GM21825 (cell line): Measurements from ENCODE around the gene NAIF1.
"Not testable (repeated sequence)": the region's sequence is repeated elsewhere in the genome, so short reads cannot be mapped to it uniquely, and the experiment has no call there.

Experiments used
- ATAC-seq: cut with Tn5 transposase; IDR thresholded peaks from one replicate; pipeline ENCODE4 v1.9.1; 2021; ENCODE audit warnings: mild to moderate bottlenecking, moderate library complexity; ENCODE audit not compliant: unreplicated experiment

The NAIF1 gene

DNA sequence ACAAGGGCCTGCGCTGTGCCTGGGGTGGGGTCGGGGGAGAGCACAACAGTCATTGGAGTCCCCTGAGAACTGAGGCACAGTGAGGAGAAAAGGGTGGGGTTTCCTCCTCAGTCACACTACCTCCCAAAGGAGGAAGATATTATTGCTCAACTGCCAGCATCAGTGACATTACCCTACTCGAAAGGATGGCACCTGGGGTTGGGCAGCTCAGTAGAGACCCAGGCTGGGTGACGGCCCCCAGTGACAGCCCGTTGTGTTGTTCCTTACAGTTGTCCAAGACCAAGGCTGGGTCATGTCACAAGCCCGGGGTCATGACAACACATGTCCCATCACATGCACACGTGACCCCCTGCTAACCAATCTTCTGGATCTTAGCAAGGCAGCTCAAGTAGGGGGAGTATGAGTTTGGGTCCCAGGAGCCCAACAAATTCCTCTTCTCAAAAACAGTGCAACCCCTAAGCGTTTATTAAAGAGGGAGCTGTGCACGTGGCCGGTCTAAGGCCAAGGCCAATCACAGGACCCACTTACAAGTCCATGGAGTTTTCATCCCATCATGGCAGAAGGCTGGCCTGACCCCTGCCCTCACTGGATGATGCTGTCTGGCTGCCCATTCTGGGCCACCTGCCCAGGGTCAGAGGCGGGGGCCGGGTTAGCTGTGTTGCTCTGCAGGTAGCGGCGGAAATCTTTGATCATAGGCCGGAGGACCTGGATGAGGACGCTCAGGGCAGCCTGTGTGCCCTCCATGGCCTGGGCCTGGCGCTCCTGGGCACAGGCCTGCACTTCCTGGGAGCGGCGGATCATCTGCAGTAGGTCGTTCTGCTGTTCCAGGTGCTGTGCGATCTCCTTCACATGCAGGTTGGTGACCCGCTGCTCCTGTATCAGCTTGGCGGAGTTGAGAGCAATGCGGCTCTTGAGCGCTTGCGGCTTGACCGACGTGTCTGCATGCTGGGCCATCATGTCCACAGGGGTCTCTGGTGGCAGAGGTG lies 4.0 kb downstream of the NAIF1 start:
- ATAC-seq: no peak

- ATAC-seq: no peak
Observed at GRCh38 chr9:128062279-128062678, 4.8 kb downstream of the NAIF1 start.

DNA sequence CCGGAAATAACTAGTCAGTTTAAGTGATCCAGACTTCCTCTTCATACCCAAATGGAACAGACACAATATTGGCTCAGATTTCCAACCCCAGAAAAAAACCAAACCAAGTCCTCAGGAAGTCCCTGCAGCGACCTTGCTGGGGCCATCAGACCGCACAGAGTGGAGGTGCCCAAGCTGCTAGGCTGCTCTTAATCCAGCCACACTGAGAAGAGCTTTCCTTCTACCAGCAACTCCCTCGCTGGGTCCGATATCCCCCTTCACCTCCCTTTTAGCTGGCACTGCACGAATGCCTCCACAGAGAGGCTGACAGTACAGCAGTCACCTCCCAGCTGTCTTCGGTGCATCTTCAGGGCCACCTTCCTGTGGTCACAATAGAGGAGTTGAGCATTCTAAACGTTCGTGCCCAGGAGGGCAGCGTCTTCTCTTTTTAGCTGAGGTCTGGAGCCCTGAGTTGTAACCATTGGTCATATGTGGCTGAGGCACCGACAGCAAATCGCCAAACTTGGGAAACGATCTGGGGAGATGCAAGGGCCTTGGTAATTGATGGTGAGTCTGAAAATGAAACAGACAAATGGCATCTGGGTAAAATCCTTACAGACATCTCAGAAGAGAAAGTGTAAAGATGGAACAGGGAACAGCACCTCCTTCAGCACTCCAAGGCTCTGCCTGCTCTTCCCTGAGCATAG lies 5.7 kb downstream of the NAIF1 start:
- ATAC-seq: no peak

DNA sequence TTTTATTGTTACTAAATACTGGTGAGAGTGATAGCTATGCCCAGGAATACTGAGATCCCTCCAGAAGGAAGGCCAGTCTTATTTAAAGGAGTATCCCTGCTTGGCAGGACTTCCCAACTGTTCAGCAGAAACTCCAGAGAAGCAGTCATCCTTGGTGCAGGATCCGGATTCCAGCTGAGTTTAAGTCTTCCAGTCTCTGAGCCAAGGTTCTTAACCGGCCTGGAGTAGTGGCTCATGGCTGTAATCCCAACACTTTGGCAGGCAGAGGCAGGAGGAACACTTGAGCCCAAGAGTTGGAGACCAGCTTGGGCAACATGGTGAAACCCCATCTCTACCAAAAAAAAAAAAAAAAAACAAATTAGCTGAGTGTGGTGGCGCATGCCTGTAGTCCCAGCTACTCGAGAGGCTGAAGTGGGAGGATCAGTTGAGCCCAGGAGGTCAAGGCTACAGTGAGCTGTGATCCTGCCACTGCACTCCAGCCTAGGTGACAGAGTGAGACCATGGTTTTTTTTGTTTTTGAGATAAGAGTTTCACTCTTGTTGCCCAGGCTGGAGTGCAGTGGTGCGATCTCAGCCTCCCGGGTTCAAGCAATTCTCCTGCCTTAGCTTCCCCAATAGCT lies 7.6 kb downstream of the NAIF1 start:
- ATAC-seq: no peak

DNA sequence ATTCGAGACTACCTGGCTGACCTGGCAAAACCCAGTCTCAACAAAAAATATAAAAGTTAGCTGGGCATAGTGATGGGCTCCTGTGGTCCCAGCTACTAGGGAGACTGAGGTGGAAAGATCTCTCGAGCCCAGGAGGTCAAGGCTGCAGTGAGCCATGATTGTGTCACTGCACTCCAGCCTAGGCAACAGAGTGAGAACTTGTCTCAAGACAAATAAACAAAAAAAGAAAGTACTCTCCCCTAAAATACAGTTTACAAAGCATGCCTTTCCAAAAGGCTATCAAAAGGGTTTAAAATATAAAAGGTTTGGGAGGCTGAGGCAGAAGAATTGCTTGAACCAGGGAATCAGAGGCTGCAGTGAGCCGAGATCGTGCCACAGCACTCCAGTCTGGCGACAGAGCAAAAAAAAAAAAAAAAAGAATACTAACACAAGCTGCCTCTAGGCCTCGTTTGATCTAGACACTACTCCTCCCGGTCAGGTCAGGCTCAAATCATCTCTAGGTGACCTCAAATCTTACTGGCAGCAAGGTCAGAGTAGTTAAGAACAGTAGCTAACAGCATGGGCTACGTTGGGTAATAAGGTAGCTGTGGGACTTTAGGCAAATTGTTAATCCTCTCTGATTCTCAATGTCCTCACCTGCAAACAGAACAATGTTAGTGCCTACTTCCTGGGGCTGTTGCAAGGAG lies 9.3 kb downstream of the NAIF1 start:
- no peak for ATAC-seq

DNA sequence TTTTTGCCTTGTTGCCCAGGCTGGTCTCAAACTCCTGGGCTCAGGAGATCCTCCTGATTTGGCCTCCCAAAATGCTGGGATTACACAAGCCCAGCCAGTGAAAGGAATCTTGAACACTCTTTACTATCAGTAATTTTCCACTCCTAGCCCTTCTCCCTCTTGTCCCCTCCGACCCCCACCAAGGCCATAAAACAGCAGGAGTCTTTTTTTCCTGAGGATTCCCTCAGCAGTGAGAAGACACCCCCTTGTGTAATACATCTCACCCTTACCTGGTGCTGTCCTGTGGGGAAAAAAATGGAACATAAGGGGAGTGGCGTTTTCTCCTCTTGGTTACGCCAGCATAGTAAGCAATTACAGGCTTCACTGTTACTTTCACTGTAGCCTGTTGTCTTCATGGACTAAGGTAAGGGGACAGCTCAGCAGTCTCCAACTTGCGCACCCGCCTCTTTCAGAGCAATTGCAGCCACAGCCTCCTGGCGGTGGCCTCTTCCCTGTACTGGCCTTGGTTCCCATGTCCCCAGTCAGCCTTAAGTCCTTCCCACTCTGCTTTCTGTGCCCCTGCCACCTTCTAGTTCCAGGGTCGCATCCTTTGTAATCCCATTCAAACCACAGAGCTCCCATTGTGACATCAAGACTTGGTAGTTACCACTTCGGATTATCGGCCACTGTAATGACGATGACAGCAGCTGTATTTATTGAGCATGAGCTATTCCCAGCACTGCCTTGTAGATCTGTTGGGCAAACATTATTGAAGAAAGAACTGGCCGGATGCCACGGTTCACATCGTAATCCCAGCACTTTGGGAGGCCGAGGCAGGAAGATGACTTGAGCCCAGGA lies 10.0 kb downstream of the NAIF1 start:
- no peak for ATAC-seq

GRCh38 chr9:128056086-128056485 lies 11.0 kb downstream of the NAIF1 start:
- no peak for ATAC-seq

DNA sequence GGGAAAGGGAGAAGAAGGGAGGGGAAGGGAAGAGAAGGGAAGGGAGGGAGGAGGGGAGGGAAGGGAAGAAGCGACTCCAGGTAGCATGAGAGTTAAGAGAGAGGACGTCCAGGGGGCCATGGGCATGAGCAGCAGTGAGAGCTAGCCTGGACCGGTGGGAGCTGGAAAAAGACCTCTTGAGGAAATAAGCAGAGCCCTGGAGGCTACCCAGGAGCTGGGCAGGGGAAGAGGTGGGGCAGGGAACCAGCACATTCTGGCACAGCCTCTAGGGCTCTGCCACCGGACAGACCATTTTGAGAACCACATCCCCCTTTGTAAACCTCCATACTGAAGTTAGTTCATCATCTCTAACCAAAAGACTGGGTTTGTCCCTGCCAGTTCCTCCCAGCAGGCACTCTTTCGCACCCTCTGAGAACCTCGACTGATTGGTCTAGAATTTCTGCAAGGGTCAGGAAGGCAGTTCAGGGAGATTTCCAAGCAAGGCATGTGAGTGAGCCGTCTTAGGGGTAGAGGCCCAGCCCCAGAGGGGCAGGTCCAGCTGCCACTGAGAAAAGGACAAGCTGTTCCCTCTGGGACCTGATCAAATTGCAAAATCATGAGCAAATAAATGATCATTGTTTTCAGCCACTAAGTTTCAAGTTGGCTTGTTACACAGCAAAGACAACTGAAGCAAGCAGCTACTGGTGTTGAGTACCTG lies 11.6 kb downstream of the NAIF1 start:
- no peak for ATAC-seq

- no peak for ATAC-seq
Observed at GRCh38 chr9:128054087-128054486, 13.0 kb downstream of the NAIF1 start.

DNA sequence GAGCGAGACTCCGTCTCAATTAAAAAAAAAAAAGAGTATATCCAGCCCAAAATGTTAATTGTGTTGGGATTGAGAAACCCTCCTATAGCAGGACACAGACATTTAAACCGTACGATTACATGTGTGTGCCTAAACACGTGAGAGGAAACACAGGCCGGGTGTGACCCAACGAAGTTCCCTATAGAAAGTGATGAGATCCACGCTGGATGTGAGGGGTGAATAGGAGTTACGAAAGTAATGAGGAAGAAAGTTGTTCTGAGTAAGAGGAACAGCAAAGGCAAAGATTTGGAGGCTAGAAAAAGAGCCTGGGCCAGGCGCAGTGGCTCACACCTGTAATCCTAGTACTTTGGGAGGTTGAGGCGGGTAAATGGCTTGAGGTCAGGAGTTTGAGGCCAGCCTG lies 13.6 kb downstream of the NAIF1 start:
- ATAC-seq: no peak

- ATAC-seq: no peak
Observed at GRCh38 chr9:128051932-128052709, 15.0 kb downstream of the NAIF1 start.

GRCh38 chr9:128049843-128050242 lies 17.3 kb downstream of the NAIF1 start:
- ATAC-seq: no peak

DNA sequence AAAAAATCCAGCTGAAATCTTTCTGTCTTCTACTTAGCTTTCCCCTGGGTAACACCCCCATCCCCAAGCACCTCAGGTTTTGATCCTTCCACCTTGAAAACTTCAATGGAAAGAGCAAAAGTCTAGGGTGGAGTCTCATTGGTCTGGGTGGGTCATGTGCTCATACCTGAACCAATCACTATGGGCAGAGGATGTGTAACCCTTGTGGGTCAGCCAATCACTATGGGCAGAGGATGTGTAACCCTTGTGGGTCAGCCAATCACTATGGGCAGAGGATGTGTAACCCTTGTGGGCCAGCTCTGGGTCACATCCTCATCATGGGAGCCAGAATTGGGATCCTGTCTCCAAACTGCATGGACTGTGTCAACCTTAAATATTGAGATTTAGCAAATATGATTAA lies 18.5 kb downstream of the NAIF1 start:
- ATAC-seq: no peak

- no peak for ATAC-seq
Observed at GRCh38 chr9:128047231-128047630, 19.9 kb downstream of the NAIF1 start.

DNA sequence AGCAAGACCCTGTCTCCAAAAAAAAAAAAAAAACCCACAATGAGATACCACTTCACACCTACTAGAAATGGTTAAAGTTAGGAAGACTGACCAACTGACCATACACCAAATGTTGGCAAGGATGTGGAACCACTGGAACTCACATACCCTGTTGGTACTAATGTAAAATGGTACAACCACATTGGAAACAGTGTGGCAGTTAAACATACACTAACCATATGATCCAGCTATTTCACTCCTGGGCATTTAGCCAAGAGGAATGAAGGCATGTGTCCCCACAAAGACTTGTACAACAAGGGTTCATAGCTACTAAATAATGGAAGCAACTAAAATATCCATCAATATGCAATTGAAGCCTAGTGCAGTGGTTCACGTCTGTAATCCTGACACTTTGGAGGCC lies 21.3 kb downstream of the NAIF1 start:
- ATAC-seq: no peak

DNA sequence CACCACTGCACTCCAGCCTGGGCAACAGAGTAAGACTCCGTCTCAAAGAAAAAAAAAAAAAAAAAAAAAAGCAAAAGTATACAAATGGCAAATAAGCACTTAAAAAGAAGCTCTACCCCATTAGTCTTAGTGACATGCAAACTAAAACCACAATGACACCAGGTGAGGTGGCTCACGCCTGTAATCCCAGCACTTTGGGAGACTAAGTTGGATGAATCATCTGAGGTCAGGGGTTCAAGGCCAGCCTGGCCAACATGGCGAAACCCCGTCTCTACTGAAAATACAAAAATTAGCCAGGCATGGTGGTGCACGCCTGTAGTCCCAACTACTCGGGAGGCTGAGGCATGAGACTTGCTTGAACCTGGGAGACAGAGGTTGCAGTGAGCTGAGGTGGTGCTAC lies 21.7 kb downstream of the NAIF1 start:
- not testable (repeated sequence) for ATAC-seq

DNA sequence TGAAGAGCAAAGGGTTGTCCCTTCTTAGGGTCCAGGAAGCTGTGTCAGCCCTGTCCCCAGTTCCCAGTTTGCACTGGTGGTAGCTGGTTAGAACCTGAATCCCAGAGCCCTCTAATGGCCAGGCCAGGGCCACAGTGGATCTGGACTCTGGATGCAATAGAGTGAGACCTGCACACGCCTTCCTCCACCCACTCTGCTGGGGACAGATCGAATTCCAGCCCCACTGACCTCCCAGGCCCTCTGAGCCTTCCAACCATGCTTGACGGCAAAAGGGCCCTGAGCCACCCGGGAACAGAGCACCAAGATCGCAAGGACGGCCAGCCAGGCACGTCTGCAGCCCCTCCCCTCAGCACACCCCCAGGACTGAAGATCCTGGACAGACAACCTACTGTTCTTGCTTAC lies 23.7 kb downstream of the NAIF1 start:
- ATAC-seq: no peak

DNA sequence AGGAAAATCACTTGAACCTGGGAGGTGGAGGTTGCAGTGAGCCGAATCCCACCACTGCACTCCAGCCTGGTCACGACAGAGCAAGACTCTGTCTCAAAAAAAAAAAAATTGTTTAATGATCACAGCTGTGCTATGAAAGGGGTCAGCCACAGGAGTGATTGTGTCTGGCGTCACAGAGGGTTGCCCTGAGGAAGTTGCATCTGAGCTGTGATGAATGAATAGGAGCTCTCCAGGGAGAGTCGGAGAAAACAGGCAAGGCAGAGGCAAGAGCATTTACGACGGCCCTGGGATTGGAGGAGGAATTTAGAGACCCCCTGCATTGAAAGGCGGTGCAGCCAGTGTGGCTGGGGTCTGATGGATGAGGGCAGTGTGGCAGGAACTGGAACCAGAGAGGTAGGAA lies 25.1 kb downstream of the NAIF1 start:
- no peak for ATAC-seq

GRCh38 chr9:128040783-128041182 lies 26.3 kb downstream of the NAIF1 start:
- not testable (repeated sequence) for ATAC-seq
